Measurements from ENCODE around the gene GLE1.
"Not testable (repeated sequence)": the region's sequence is repeated elsewhere in the genome, so short reads cannot be mapped to it uniquely, and the experiment has no call there.

Gene GLE1

GRCh38 chr9:128498911-128499310, 5.6 kb upstream of the GLE1 start:
- TF ChIP-seq ZNF8 (CRISPR knock-in tag; IDR thresholded peaks at IDR 0.05) = no peak
- no peak for TF ChIP-seq CREB5 (CRISPR knock-in tag; IDR thresholded peaks at IDR 0.05; ENCODE audit: low read depth)
- no peak for ATAC-seq

- ATAC-seq = no peak
- no peak for TF ChIP-seq CREB5 (CRISPR knock-in tag; IDR thresholded peaks at IDR 0.05; ENCODE audit: low read depth)
- TF ChIP-seq ISL1 (CRISPR knock-in tag; IDR thresholded peaks at IDR 0.05) = no peak
- TF ChIP-seq PPARA (CRISPR knock-in tag; IDR thresholded peaks at IDR 0.05; ENCODE audit: borderline replicate concordance) = no peak
Observed at GRCh38 chr9:128499920-128500319, 4.6 kb upstream of the GLE1 start.

- not testable (repeated sequence) for ATAC-seq
Observed at GRCh38 chr9:128503415-128503825, 1.1 kb upstream of the GLE1 start.

DNA sequence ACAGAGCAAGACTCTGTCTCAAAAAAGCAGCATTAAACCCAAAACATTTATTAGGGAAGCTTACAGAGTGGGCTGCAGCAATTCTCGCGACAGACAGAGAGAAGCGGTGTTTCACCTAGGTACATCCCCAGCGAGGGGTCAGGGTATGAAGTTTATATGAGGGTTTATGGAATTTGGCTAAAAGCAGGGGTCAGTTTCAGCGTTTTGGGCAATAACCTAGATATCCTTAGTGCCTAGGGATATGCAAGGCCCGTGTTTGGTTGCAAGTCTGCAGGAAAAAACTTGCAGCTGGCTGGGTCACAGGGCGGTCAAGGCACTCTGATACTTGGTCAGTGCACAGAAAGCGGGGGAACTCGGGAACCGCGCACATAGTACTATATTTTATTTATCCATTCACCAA, 649 bp upstream of the GLE1 start:
- TF ChIP-seq RARB (CRISPR knock-in tag; IDR thresholded peaks at IDR 0.05) (no peak), ZNF70 (CRISPR knock-in tag; IDR thresholded peaks at IDR 0.05) (no peak), TOX (CRISPR knock-in tag; IDR thresholded peaks at IDR 0.05; ENCODE audit: borderline replicate concordance) (no peak), OSR1 (CRISPR knock-in tag; IDR thresholded peaks at IDR 0.05) (no peak), ZFP30 (CRISPR knock-in tag; IDR thresholded peaks at IDR 0.05) (no peak), PPARA (CRISPR knock-in tag; IDR thresholded peaks at IDR 0.05; ENCODE audit: borderline replicate concordance) (no peak), BACH2 (CRISPR knock-in tag; IDR thresholded peaks at IDR 0.05; ENCODE audit: borderline replicate concordance) (no peak), TSHZ2 (CRISPR knock-in tag; IDR thresholded peaks at IDR 0.05) (no peak), ZNF565 (CRISPR knock-in tag; conservative IDR thresholded peaks at IDR 0.05; ENCODE audit: low read depth) (no peak), ISL1 (CRISPR knock-in tag; IDR thresholded peaks at IDR 0.05) (no peak), ARNTL (CRISPR knock-in tag; IDR thresholded peaks at IDR 0.05; ENCODE audit: borderline replicate concordance, low read depth) (no peak), ZC3H10 (CRISPR knock-in tag; IDR thresholded peaks at IDR 0.05) (no peak), ZFP3 (CRISPR knock-in tag; IDR thresholded peaks at IDR 0.05) (no peak), CSRNP3 (CRISPR knock-in tag; IDR thresholded peaks at IDR 0.05) (no peak), CSDC2 (CRISPR knock-in tag; IDR thresholded peaks at IDR 0.05) (no peak), GLIS3 (CRISPR knock-in tag; IDR thresholded peaks at IDR 0.05) (no peak)
- TF ChIP-seq, protein P1, sequence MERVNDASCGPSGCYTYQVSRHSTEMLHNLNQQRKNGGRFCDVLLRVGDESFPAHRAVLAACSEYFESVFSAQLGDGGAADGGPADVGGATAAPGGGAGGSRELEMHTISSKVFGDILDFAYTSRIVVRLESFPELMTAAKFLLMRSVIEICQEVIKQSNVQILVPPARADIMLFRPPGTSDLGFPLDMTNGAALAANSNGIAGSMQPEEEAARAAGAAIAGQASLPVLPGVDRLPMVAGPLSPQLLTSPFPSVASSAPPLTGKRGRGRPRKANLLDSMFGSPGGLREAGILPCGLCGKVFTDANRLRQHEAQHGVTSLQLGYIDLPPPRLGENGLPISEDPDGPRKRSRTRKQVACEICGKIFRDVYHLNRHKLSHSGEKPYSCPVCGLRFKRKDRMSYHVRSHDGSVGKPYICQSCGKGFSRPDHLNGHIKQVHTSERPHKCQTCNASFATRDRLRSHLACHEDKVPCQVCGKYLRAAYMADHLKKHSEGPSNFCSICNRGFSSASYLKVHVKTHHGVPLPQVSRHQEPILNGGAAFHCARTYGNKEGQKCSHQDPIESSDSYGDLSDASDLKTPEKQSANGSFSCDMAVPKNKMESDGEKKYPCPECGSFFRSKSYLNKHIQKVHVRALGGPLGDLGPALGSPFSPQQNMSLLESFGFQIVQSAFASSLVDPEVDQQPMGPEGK (CRISPR knock-in tag; IDR thresholded peaks at IDR 0.05; ENCODE audit: borderline replicate concordance) = no peak
- TF ChIP-seq, protein P2, sequence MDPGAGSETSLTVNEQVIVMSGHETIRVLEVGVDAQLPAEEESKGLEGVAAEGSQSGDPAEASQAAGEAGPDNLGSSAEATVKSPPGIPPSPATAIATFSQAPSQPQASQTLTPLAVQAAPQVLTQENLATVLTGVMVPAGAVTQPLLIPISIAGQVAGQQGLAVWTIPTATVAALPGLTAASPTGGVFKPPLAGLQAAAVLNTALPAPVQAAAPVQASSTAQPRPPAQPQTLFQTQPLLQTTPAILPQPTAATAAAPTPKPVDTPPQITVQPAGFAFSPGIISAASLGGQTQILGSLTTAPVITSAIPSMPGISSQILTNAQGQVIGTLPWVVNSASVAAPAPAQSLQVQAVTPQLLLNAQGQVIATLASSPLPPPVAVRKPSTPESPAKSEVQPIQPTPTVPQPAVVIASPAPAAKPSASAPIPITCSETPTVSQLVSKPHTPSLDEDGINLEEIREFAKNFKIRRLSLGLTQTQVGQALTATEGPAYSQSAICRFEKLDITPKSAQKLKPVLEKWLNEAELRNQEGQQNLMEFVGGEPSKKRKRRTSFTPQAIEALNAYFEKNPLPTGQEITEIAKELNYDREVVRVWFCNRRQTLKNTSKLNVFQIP (CRISPR knock-in tag; IDR thresholded peaks at IDR 0.05; ENCODE audit: borderline replicate concordance, low read depth) = no peak
- peak; percentile 16; the same call in 2 of the 3 replicates for ATAC-seq
